Transverse colon (tissue), 4 donors: Measurements from ENCODE around the gene SELENOS. TPM values are rescaled to one million over a fixed set of nuclear protein-coding genes. Genes with fewer than 3 reads are reported as not detected.

Experiments used
- DNase-seq: peaks from one replicate; pipeline ENCODE4 v3.0.0-alpha.2; 2019
- H3K27ac ChIP-seq, 4 donors: fragments of 200-600 bp; sonication (generic); 2 replicates each; pipeline ENCODE4 v1.5.1; 2016 to 2018; ENCODE audit warnings: inconsistent platforms in 4 of 4
- H3K27me3 ChIP-seq: fragments of 200-600 bp; sonication (generic); 2 replicates; pipeline ENCODE4 v1.5.1; 2017; ENCODE audit warnings: inconsistent platforms
- H3K36me3 ChIP-seq, 4 donors: fragments of 200-600 bp; sonication (generic); 2 replicates each; pipeline ENCODE4 v1.5.1; 2017 to 2019; ENCODE audit warnings: inconsistent platforms in 4 of 4
- H3K4me1 ChIP-seq, 4 donors: fragments of 200-600 bp; sonication (generic); 2 replicates each; pipeline ENCODE4 v1.5.1; 2017 to 2020; ENCODE audit warnings: inconsistent platforms in 4 of 4
- H3K4me3 ChIP-seq, 4 donors: fragments of 200-600 bp; sonication (generic); 1 replicate in 1 of 4; 2 replicates in 3 of 4; pipeline versions ENCODE4 v1.5.1 to v1.6.1; 2017 to 2019; ENCODE audit warnings: inconsistent platforms in 4 of 4
- H3K9me3 ChIP-seq, 2 donors: fragments of 200-600 bp; sonication (generic); 2 replicates each; pipeline ENCODE4 v1.5.1; 2017 to 2019; ENCODE audit warnings: inconsistent platforms in 2 of 2
- CTCF ChIP-seq, 5 experiments: fragments of 200-600 bp in 3 of 5; fragments of 450-650 bp in 2 of 5; sonication (generic) in 3 of 5; IDR thresholded peaks; 1 replicate in 2 of 5; 2 replicates in 3 of 5; pipeline ENCODE4 v1.5.1; 2016 to 2017; ENCODE audit warnings: antibody characterized with exemption in 5 of 5, inconsistent platforms in 3 of 5, mild to moderate bottlenecking in 2 of 5, moderate library complexity in 1 of 5
- EP300 ChIP-seq: sonication (generic); formaldehyde crosslinking; IDR thresholded peaks from one replicate; pipeline ENCODE4 v1.6.1; 2017; ENCODE audit warnings: antibody characterized with exemption, low read depth
- POLR2A ChIP-seq: fragments of 450-650 bp; IDR thresholded peaks from one replicate; pipeline ENCODE4 v1.6.1; 2016; ENCODE audit warnings: antibody characterized with exemption, mild to moderate bottlenecking, moderate library complexity
- POLR2AphosphoS5 ChIP-seq, 3 donors: sonication (generic); formaldehyde crosslinking; IDR thresholded peaks; one replicate each; pipeline ENCODE4 v1.6.1; 2016; ENCODE audit warnings: antibody characterized with exemption in 3 of 3
- WGBS, 2 donors: methylation state at CpG; one replicate each; pipeline ENCODE4 v1.1.5; 2018; ENCODE audit warnings: low coverage in 1 of 2; 5-methylcytosine and 5-hydroxymethylcytosine counted together
- in situ Hi-C, 4 donors: fragments of 200-750 bp; cut with MboI; loops; one replicate each; pipeline versions ENCODE4 v1.15.0 to v1.15.1; 2017; ENCODE audit warnings: low sequenced_read_pairs in 3 of 4, low pct_ligation_motif_present in 1 of 4, low pct_unique_long_range_greater_than_20kb in 1 of 4
- intact Hi-C: fragments of 100-400 bp; cut with DNase I; formaldehyde crosslinking; loops from one replicate; pipeline ENCODE4 v1.15.1; 2023; ENCODE audit warnings: low total_unique reads
- total RNA-seq, 4 donors: library from RNA; depleted of rRNA; stranded (reverse); fragments of >200 nt; gene quantifications; one replicate each; pipeline ENCODE4 v1.1.0, GENCODE V29; 2016

Gene SELENOS
- total RNA-seq, 4 donors from 2014 or later: 24.9 to 128 (median 120) TPM

DNA sequence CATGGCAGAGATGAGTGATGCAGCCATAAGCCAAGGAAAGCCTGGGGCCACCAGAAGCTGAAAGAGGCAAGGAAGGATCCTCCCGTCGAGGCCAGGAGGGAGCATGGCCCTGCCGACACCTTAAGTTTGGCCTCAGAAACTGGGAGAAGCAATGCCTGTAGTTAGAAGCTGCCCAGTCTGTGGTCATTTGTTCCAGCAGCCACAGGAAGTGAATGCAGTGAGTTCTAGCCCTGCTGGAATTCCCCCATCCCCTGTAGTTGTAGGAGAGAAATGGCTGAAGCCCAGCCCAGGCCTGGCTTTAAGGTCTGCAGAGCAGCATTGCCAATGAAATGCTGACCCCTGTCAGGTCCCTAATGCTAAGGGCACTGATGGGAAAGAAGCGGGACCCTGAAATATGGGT is 13.3 kb downstream of the SELENOS start:
- H3K4me3 ChIP-seq: no peak overlapping the region
- H3K9me3 ChIP-seq: no peaks in the 10 kb centered on the region
- H3K4me1 ChIP-seq: peaks cover 0 to 6% (median 0%) of the 10 kb centered on the region in 4 donors
- no peak for DNase-seq
- intact Hi-C loops (no loop called here), in situ Hi-C loops (loop anchor here (5.0 to 25.0 kb wide), 6 partner anchors 159 to 627 kb away; partner anchors contain the start of gene LRRK1 (in 4 of the 4))
- no peaks in the 10 kb centered on the region for H3K27me3 ChIP-seq
- WGBS, 2 donors: 81 to 100% methylated on average over 2 to 4 of the region's 4 CpGs
- no peak overlapping the region for H3K27ac ChIP-seq
- H3K36me3 ChIP-seq: no peaks in the 10 kb centered on the region
- TF ChIP-seq CTCF (IDR thresholded peaks at IDR 0.05) (no peak), POLR2A (no peak), POLR2AphosphoS5 (IDR thresholded peaks at IDR 0.05) (no peak), EP300 (no peak)

- no peaks in the 10 kb centered on the region for H3K9me3 ChIP-seq
- in situ Hi-C loops (loop anchor here (5.0 to 25.0 kb wide), 6 partner anchors 158 to 625 kb away; partner anchors contain the start of gene LRRK1 (in 4 of the 4)), intact Hi-C loops (no loop called here)
- H3K27me3 ChIP-seq: no peaks in the 10 kb centered on the region
- WGBS, 2 donors: 81 to 82% methylated on average over 3 to 4 of the region's 4 CpGs
- peaks cover 0 to 3% (median 0%) of the 10 kb centered on the region in 4 donors for H3K4me1 ChIP-seq
- H3K27ac ChIP-seq: no peak overlapping the region
- DNase-seq: no peak
- H3K4me3 ChIP-seq: no peak overlapping the region
- TF ChIP-seq POLR2AphosphoS5 (IDR thresholded peaks at IDR 0.05) (no peak), EP300 (no peak), CTCF (IDR thresholded peaks at IDR 0.05) (no peak), POLR2A (no peak)
- H3K36me3 ChIP-seq: no peaks in the 10 kb centered on the region
Measured at GRCh38 chr15:101262551-101262950, 14.7 kb downstream of the SELENOS start.

GRCh38 chr15:101258238-101259144 is 18.8 kb downstream of the SELENOS start:
- 0 to 29% methylated on average over 4 to 9 of the region's 11 CpGs for WGBS, 2 donors
- TF ChIP-seq CTCF (IDR thresholded peaks at IDR 0.05) (peak; percentile 78 to 87 (median 83)), POLR2AphosphoS5 (IDR thresholded peaks at IDR 0.05) (no peak)
- in situ Hi-C loops (loop anchor here (5.0 to 25.0 kb wide), 6 partner anchors 166 to 621 kb away; partner anchors contain the start of gene LRRK1 (in 4 of the 4)), intact Hi-C loops (loop anchor here (5.0 kb wide), 1 partner anchor 171 kb away; no protein-coding TSS in a partner anchor)
- H3K27me3 ChIP-seq: no peaks in the 10 kb centered on the region
- H3K4me3 ChIP-seq: no peak overlapping the region
- no peaks in the 10 kb centered on the region for H3K36me3 ChIP-seq
- peak; percentile 68 for DNase-seq
- H3K4me1 ChIP-seq: no peaks in the 10 kb centered on the region
- H3K9me3 ChIP-seq: no peaks in the 10 kb centered on the region
- no peak overlapping the region for H3K27ac ChIP-seq

GRCh38 chr15:101256757-101257156 is 20.5 kb downstream of the SELENOS start:
- DNase-seq: no peak
- H3K27me3 ChIP-seq: no peaks in the 10 kb centered on the region
- TF ChIP-seq POLR2AphosphoS5 (IDR thresholded peaks at IDR 0.05) (no peak), CTCF (IDR thresholded peaks at IDR 0.05) (peak in 3 of 5 experiments; percentile 21 to 25 (median 23))
- no peaks in the 10 kb centered on the region for H3K36me3 ChIP-seq
- H3K27ac ChIP-seq: no peak overlapping the region
- no peaks in the 10 kb centered on the region for H3K9me3 ChIP-seq
- 67 to 75% methylated on average over 5 to 6 of the region's 6 CpGs for WGBS, 2 donors
- intact Hi-C loops: loop anchor here (2.0 to 5.0 kb wide), 2 partner anchors 169 to 242 kb away; no protein-coding TSS in a partner anchor
- no peak overlapping the region for H3K4me3 ChIP-seq
- in situ Hi-C loops: loop anchor here (5.0 to 25.0 kb wide), 6 partner anchors 164 to 619 kb away; partner anchors contain the start of gene LRRK1 (in 4 of the 4)
- H3K4me1 ChIP-seq: peaks cover 0 to 9% (median 5%) of the 10 kb centered on the region in 4 donors
